Measurements from ENCODE around the gene PTGES3L.

- no peak for TF ChIP-seq EZH2 (IDR thresholded peaks at IDR 0.05; ENCODE audit: low read length, missing control alignments)
- TF ChIP-seq, protein P1, sequence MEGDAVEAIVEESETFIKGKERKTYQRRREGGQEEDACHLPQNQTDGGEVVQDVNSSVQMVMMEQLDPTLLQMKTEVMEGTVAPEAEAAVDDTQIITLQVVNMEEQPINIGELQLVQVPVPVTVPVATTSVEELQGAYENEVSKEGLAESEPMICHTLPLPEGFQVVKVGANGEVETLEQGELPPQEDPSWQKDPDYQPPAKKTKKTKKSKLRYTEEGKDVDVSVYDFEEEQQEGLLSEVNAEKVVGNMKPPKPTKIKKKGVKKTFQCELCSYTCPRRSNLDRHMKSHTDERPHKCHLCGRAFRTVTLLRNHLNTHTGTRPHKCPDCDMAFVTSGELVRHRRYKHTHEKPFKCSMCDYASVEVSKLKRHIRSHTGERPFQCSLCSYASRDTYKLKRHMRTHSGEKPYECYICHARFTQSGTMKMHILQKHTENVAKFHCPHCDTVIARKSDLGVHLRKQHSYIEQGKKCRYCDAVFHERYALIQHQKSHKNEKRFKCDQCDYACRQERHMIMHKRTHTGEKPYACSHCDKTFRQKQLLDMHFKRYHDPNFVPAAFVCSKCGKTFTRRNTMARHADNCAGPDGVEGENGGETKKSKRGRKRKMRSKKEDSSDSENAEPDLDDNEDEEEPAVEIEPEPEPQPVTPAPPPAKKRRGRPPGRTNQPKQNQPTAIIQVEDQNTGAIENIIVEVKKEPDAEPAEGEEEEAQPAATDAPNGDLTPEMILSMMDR (conservative IDR thresholded peaks at IDR 0.05 in 1 of 2, IDR thresholded peaks at IDR 0.05 in 1 of 2; ENCODE audit: low read depth in 1 of 2, low read length in 2 of 2), result no peak
Measured at GRCh38 chr17:43016216-43016615, 36.3 kb upstream of the PTGES3L start.
